Stimulated activated effector memory CD8-positive, alpha-beta T cell treated with anti-CD3 and anti-CD28 coated beads, Interleukin-12 subunit alpha, Interleukin-12 subunit beta, amount 100 ng/mL, for 72 hours (primary cell): ENCODE measurements around the gene JMY.

Source experiments
- ATAC-seq: fragments of 150-1000 bp; cut with Tn5 transposase; 2 replicates; pipeline ENCODE4 v1.10.0; 2021
- DNase-seq, 2 donors: peaks; one replicate each; pipeline ENCODE4 v3.0.0; 2021 to 2022; ENCODE audit warnings: low spot score in 2 of 2
- H3K27ac Mint-ChIP-seq: one replicate; pipeline ENCODE4 v1.8.0; 2022; ENCODE audit warnings: mild to moderate bottlenecking, mixed read lengths
- H3K36me3 Mint-ChIP-seq: one replicate; pipeline ENCODE4 v1.8.0; 2022; ENCODE audit warnings: mild to moderate bottlenecking, mixed read lengths
- H3K4me1 Mint-ChIP-seq: one replicate; pipeline ENCODE4 v1.8.0; 2022; ENCODE audit warnings: mixed read lengths
- H3K4me3 Mint-ChIP-seq: one replicate; pipeline ENCODE4 v1.8.0; 2022; ENCODE audit warnings: mild to moderate bottlenecking, mixed read lengths
- H3K9me3 Mint-ChIP-seq: one replicate; pipeline ENCODE4 v1.8.0; 2022; ENCODE audit warnings: mixed read lengths

The JMY gene, protein sequence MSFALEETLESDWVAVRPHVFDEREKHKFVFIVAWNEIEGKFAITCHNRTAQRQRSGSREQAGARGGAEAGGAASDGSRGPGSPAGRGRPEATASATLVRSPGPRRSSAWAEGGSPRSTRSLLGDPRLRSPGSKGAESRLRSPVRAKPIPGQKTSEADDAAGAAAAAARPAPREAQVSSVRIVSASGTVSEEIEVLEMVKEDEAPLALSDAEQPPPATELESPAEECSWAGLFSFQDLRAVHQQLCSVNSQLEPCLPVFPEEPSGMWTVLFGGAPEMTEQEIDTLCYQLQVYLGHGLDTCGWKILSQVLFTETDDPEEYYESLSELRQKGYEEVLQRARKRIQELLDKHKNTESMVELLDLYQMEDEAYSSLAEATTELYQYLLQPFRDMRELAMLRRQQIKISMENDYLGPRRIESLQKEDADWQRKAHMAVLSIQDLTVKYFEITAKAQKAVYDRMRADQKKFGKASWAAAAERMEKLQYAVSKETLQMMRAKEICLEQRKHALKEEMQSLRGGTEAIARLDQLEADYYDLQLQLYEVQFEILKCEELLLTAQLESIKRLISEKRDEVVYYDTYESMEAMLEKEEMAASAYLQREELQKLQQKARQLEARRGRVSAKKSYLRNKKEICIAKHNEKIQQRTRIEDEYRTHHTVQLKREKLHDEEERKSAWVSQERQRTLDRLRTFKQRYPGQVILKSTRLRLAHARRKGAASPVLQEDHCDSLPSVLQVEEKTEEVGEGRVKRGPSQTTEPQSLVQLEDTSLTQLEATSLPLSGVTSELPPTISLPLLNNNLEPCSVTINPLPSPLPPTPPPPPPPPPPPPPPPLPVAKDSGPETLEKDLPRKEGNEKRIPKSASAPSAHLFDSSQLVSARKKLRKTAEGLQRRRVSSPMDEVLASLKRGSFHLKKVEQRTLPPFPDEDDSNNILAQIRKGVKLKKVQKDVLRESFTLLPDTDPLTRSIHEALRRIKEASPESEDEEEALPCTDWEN

DNA sequence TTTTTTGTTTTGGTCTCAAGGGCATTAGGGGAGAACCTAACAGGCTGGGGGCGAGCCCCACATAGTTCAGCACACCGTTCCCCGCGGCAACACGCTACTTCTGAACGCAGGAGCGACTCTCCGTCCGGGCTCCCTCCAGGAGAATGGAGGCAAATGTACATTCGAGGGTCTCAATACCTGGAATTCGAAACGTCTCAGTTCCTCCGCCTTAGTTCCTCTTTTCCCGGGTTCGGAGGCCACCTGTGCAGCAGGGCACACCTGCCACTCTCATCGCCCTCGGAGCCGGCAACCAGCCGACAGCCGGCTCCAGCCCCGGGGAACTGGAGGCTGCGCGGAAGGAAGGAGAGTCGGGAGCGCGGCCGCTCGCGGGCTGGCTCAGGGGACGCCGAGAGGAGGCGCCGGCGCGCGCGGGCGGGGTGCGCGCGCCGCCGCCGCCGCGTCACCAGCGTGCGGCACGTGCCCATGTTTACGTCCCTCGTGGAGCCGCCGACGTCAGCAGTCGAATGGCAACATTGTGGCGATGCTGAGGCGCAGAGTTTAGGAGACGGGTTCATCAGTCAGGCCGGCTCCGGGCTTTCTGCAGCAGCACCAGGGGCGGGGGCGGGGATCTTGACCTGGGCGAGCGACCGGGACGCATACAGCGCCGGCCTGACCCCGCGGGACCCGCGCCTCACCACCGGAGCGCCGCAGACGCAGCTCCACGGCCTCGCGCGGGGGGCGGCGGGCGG lies at the start of gene JMY:
JMY (plus strand) TSS at position 498 of the 728 bp plus-strand sequence. CDS start 520 bp downstream, outside the sequence.
- ATAC-seq (peak; percentile 83), DNase-seq (peak; percentile 62 to 86)
- H3K4me3 Mint-ChIP-seq = peak within 1 kb of the TSS; percentile 92
- no peaks in the 10 kb centered on the region for H3K9me3 Mint-ChIP-seq
- peaks cover 37% of the 10 kb centered on the region for H3K36me3 Mint-ChIP-seq
- H3K4me1 Mint-ChIP-seq = peaks cover 13% of the 10 kb centered on the region
- peak within 1 kb of the TSS; percentile 99 for H3K27ac Mint-ChIP-seq

DNA sequence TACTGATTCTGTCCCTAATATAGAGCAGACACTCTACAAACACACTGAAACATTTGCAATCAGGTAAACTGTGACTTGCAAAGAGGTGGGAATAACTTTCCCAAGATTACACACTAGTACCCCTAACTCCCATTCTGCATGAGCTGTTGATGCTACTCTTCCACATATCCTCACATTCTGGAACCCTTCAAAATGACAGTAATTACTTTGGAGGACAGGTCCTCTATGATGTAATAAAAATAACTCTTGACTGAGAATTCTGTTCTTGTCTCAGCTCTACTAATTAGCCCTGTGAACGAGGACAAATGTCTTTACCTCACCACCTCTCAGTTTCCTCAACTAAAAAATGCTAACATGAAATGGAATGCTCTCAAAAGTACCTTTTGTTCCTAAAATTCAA lies 49.5 kb upstream of the JMY start:
- no peak for ATAC-seq
- H3K27ac Mint-ChIP-seq = no peak overlapping the region
- no peak for DNase-seq
- no peaks in the 10 kb centered on the region for H3K9me3 Mint-ChIP-seq
- no peaks in the 10 kb centered on the region for H3K4me1 Mint-ChIP-seq
- H3K36me3 Mint-ChIP-seq = no peaks in the 10 kb centered on the region
- H3K4me3 Mint-ChIP-seq = no peak overlapping the region

DNA sequence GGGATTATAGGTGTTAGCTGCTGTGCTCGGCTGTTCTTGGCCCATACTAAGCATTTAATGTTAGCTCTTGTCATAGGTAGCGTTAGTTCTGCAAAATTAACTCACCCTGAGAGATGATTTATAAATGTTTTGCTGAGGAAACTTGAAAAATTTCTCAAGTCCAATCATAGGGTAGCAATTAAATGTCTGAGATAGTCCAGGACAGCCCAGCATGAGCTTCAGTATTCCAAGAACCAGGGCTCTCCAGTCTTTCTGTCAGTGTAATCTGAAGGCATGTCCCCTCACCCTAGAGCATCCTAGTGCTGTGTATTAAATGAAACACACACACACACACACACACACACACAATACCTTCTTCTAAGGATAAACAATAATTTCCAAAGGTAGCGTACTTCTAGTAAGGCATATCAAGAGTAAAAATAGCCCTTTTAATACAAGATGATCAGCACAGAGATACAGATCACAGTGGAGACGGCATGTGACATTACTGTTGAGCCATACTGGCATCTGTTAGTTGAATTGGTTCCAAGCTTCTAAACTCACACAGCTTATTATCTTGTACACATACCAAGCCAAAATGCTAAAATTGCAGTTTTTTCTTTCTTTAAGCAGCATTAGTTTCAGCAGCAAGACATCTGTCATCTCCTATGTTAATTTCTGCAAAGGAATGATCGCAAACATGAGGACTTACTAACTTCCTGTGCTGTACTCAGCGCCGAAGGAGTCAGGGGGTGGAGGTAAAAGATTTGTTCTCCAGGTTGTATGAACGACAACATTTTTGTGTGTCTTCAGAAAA lies 46.3 kb upstream of the JMY start:
- DNase-seq = no peak
- no peak for ATAC-seq
- no peak overlapping the region for H3K27ac Mint-ChIP-seq

DNA sequence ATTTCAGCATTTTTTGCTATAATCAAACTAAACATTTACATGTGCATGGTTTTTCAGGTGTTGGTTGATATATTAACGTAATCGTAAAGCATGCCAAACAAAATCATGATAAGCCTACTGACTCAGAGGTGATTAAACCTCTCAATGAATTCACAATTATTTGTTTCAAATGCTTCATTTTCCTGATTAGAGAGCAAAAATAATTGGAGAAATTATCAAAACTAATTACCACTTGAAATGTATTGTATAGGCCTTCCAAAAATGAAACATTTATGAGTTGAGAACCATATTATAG lies 45.7 kb upstream of the JMY start:
- Mint-ChIP-seq H3K9me3 (no peaks in the 10 kb centered on the region), H3K36me3 (no peaks in the 10 kb centered on the region), H3K27ac (no peak overlapping the region), H3K4me3 (no peak overlapping the region), H3K4me1 (no peaks in the 10 kb centered on the region)
- ATAC-seq = no peak
- no peak for DNase-seq

More for the DNA sequence above, 46.3 kb upstream of the JMY start:
- no peaks in the 10 kb centered on the region for H3K4me1 Mint-ChIP-seq
- H3K9me3 Mint-ChIP-seq = no peaks in the 10 kb centered on the region
- no peaks in the 10 kb centered on the region for H3K36me3 Mint-ChIP-seq
- no peak overlapping the region for H3K4me3 Mint-ChIP-seq

DNA sequence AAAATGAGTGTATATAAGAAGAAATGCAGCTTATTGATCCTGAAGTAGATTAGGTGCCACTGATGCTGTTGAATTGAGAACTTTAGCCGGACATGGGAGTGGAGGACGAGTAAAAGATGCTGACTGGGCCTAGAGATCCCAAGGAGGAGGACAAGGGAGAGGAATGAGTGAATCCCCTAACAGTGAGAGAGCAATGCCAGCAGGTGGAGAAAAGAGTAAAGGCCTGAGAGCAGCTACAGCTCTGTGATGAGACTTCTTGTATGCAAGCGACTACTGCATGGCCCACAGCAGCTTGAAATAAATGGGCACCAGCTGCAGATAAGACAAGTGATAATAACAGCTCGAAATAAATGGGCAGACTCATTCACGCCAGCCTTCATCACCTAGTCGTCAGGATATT lies 44.5 kb upstream of the JMY start:
- no peak overlapping the region for H3K4me3 Mint-ChIP-seq
- H3K4me1 Mint-ChIP-seq = no peaks in the 10 kb centered on the region
- H3K9me3 Mint-ChIP-seq = no peaks in the 10 kb centered on the region
- no peak for ATAC-seq
- no peaks in the 10 kb centered on the region for H3K36me3 Mint-ChIP-seq
- H3K27ac Mint-ChIP-seq = no peak overlapping the region
- DNase-seq = no peak

DNA sequence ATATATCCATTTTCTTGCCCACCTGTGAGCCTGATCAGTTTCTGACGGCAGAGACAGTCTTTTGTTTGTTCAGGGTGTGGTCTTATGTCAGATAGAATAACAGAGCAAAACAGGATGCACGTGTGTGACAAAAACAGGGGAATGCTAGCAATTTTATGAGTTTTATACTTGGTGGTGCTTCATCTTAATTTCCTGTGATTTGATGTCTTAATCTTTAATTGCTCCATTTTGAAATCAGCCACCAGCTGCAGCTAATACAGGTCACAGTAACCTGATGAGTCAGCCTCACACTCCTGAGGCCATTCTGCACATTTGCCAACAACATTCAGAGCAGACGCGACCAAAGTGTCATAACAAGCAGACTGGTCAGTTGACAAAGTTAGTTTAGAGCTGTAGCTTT lies 42.3 kb upstream of the JMY start:
- Mint-ChIP-seq H3K4me3 (no peak overlapping the region), H3K36me3 (no peaks in the 10 kb centered on the region), H3K27ac (no peak overlapping the region), H3K9me3 (no peaks in the 10 kb centered on the region), H3K4me1 (no peaks in the 10 kb centered on the region)
- no peak for DNase-seq
- ATAC-seq = no peak

DNA sequence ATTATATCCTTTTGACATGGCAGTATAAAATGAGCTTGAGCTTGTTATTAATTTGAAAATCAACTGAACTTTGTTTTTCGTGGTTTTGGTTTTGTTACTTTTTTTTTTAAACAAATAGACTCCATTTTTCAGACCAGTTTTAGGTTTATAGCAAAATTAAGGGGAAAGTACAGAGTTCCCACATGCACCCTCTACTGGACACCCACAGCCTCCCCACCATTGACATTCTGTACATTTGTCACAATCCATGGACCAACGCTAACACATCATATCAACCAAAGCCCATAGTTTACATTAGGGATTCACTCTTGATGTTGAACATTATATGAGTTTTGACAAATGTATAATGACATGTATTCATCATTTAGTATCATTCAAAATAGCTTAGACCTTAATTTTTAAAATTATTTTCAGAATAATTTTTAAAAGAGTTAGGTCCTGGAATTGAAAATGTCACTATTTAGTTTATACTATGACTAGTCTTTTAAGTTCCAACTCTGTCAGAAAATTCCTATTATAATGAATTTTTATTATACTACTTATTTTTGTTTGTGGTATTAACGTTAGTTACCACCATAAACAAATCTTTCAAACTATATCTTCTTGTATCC lies 35.3 kb upstream of the JMY start:
- no peak overlapping the region for H3K27ac Mint-ChIP-seq
- no peak overlapping the region for H3K4me3 Mint-ChIP-seq
- no peak for ATAC-seq
- H3K36me3 Mint-ChIP-seq = no peaks in the 10 kb centered on the region
- H3K9me3 Mint-ChIP-seq = no peaks in the 10 kb centered on the region
- no peaks in the 10 kb centered on the region for H3K4me1 Mint-ChIP-seq
- no peak for DNase-seq

DNA sequence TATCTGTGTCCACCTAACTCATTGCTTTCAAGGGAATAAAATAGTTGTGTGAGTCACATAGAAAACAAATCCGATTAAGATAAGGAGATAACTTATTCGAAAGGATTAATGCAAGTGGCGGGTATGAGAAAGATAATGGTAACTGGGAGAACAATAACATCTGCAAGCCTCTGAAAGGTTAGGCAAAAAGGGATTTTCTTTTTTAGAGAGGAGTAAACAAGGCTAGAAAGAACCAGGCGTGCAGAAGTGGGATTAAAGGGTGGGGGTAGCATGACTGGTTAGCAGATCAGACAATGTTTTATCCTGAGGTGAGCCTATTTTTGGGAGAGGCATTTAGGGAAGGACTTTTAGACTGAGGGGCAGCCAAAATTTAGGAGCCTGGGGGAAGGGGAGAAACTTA lies 34.7 kb upstream of the JMY start:
- no peak overlapping the region for H3K27ac Mint-ChIP-seq
- ATAC-seq (no peak), DNase-seq (no peak)
- H3K4me3 Mint-ChIP-seq = no peak overlapping the region
- H3K9me3 Mint-ChIP-seq = no peaks in the 10 kb centered on the region
- H3K4me1 Mint-ChIP-seq = no peaks in the 10 kb centered on the region
- H3K36me3 Mint-ChIP-seq = no peaks in the 10 kb centered on the region

DNA sequence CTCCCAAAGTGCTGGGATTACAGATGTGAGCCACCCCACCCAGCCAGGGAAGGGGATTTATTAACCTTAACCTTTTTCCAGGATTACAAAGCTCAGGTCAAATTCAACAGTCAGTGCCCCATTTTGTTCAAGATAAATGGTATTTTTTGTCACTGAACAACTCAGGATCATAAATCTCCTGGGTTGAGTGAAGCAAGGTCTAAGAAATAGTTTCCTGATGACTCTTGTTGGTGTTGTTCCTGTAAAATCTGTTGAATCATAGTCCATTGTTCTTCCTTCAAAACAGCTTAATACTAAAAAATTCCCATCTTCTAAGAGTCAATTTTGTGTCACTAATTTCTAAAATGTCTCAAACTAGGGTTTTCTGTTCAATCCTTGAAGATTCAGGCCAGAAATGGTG lies 33.9 kb upstream of the JMY start:
- H3K27ac Mint-ChIP-seq = no peak overlapping the region
- H3K4me1 Mint-ChIP-seq = no peaks in the 10 kb centered on the region
- no peak for DNase-seq
- no peak overlapping the region for H3K4me3 Mint-ChIP-seq
- no peaks in the 10 kb centered on the region for H3K9me3 Mint-ChIP-seq
- ATAC-seq = no peak
- H3K36me3 Mint-ChIP-seq = no peaks in the 10 kb centered on the region

DNA sequence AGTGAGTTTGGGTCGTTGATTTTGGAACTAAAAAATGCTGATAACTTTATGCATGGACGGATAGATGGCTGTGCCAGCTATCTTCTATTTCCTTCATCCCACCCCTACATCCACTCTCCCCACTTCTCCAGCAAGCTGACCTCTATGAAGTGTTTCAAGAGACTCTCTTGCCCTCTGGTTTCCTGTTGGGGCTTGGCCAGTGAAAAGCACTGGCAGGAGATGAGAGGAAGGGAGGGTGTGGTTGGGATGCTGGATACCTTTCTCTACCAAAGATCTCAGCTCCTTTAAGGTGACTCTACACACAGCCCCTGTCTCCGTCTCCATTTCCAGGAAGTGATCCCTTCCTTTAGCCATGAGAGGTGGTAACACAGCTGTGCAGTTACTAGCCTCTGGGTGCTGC lies 30.0 kb upstream of the JMY start:
- H3K36me3 Mint-ChIP-seq = no peaks in the 10 kb centered on the region
- DNase-seq (no peak), ATAC-seq (no peak)
- H3K4me1 Mint-ChIP-seq = no peaks in the 10 kb centered on the region
- H3K27ac Mint-ChIP-seq = no peak overlapping the region
- H3K9me3 Mint-ChIP-seq = no peaks in the 10 kb centered on the region
- no peak overlapping the region for H3K4me3 Mint-ChIP-seq

DNA sequence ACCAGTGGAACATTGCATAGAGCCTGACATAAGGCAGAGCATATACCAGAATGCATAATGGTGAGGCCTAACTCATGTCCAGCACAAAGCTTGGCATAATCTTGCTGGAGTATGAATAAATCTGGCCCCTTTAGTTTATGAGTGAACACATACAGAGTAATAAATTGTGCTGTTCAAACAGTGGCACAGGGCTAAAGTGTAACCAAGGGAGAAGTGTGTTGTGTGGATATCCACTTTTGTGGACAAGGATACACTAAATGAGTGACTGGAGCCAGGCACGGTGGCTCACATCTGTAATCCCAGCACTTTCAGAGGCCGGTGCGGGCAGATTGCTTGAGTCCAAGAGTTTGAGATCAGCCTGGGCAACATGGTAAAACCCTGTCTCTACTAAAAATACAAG lies 29.4 kb upstream of the JMY start:
- Mint-ChIP-seq H3K9me3 (no peaks in the 10 kb centered on the region), H3K36me3 (no peaks in the 10 kb centered on the region), H3K4me3 (no peak overlapping the region), H3K27ac (no peak overlapping the region), H3K4me1 (no peaks in the 10 kb centered on the region)
- ATAC-seq (no peak), DNase-seq (no peak)

DNA sequence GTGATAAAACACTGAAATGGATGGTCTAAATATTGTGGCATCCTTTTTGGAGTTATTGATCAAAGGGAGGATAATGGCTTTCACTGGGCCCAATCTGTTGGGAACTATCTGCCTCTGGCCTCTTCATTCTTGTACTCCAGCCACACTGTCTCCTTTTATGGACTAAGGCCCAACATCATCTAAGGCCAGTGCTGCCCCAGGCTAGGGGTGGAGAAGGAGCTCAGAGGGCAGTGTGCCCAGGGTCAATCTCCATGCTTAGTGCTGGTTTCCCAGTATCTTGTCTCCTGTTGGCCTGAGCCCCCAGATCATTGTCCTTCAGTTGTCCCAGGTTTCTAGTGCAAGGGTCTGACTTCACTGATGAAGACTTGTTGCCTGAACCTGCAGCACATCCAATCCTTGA lies 26.4 kb upstream of the JMY start:
- H3K27ac Mint-ChIP-seq = no peak overlapping the region
- ATAC-seq (no peak), DNase-seq (no peak)
- no peaks in the 10 kb centered on the region for H3K9me3 Mint-ChIP-seq
- H3K4me1 Mint-ChIP-seq = no peaks in the 10 kb centered on the region
- H3K4me3 Mint-ChIP-seq = no peak overlapping the region
- no peaks in the 10 kb centered on the region for H3K36me3 Mint-ChIP-seq

DNA sequence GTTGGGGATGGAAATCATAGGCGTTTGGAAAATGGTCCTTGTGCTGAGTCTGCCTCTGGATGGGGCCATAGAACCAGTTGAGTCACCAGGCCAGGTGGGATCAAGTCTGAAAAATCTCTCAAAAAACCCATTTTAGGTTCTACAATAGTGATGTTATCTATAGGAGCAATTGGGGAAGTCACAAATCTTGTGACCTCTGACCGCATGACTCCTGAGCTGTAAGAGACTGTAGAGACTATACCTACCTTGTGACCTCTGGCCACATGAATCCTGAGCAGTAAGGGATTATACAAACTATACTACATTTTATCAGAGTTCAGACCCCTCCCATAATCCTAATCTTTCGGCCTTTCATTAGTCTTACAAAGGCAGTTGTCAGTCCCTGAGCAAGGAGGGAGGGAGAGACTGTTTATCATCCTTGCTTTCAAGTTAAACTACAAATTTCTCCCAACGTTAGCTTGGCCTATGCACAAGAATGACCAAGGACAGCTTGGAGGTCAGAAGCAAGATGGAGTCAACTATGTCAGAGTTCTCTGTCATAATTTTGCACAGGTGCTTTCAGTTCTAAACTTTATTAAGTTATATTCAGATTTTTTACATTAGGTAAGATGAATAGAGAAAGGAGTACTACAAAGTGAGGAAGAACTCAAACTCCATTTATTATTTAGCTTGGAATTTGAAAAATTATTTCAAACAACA lies 11.5 kb upstream of the JMY start:
- no peaks in the 10 kb centered on the region for H3K9me3 Mint-ChIP-seq
- no peak overlapping the region for H3K4me3 Mint-ChIP-seq
- H3K4me1 Mint-ChIP-seq = peaks cover 21% of the 10 kb centered on the region
- peaks cover 6% of the 10 kb centered on the region for H3K36me3 Mint-ChIP-seq
- ATAC-seq = no peak
- DNase-seq = no peak
- H3K27ac Mint-ChIP-seq = no peak overlapping the region

DNA sequence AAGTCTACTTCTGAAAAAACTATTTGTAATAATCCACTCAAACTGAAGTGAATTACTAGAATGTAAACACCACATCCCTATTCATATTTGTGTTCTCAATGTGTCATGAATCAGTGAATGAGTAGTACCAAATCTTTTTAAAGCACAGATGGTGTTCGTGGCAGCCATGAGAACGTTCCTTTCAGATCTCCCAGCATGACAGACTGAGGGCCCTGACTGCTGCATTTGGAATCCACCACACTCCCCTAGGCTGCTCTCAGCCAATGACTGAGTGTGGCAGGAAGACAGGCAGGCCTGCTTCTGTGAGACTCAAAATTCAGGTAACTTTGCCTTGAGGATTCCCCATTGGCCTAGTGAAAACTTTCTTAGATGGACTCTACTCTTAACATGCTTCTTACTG lies 10.9 kb upstream of the JMY start:
- peak overlapping the region; percentile 70 for H3K27ac Mint-ChIP-seq
- H3K4me3 Mint-ChIP-seq = no peak overlapping the region
- peaks cover 27% of the 10 kb centered on the region for H3K4me1 Mint-ChIP-seq
- no peaks in the 10 kb centered on the region for H3K9me3 Mint-ChIP-seq
- ATAC-seq (peak; percentile 68), DNase-seq (no peak)
- H3K36me3 Mint-ChIP-seq = peaks cover 11% of the 10 kb centered on the region
